ENCODE data around the gene TMEM63C. TPM values are rescaled to one million over a fixed set of nuclear protein-coding genes. Genes with fewer than 3 reads are reported as not detected.

The TMEM63C gene
- total RNA-seq, 2 experiments from 2014 or later = 3.3 to 3.6 TPM

DNA sequence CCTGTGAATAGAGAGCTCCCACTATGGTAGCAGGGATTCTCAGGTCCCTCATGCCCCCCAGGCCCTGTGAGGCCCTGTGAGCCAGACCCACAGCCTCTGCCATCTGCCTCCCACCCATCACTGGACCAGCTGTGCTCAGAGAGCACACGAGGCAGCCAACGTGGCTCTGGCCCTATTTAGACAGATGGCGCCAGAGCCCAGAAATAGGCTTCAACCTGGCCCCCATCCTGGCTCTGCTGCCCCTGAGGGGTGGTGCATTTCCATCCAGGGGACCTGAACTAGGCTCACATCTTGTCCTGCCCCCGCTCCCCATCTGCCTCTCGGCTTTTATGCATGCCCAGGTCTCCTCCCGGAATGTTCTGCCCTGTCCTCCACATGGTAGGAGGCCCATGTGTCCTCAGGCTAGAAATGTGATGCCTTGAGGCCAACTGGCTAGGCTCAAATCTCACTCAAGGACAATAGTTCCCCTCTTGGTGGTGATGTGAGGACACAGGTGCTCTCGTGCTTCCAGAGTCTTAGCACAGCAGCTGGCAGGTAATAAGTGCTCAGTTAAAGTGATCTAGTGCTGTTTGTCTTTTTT, 18.9 kb downstream of the TMEM63C start:
- Mint-ChIP-seq H3K36me3 (ENCODE audit: low read depth) (no peaks in the 10 kb centered on the region), H3K9me3 (no peaks in the 10 kb centered on the region), H3K27ac (no peak overlapping the region), H3K4me1 (ENCODE audit: low read depth) (no peaks in the 10 kb centered on the region), H3K27me3 (peaks cover 2% of the 10 kb centered on the region), H3K4me3 (no peak overlapping the region)
- DNase-seq (no peak), ATAC-seq (no peak)
- intact Hi-C loops (cut with micrococcal nuclease) = no loop called here
- ChIA-PET POLR2A (no interaction called here), CTCF (no interaction called here)
- no peak for TF ChIP-seq CTCF (IDR thresholded peaks at IDR 0.05)

GRCh38 chr14:77201696-77202095, 20.1 kb downstream of the TMEM63C start:
- Mint-ChIP-seq H3K27ac (no peak overlapping the region), H3K4me1 (ENCODE audit: low read depth) (no peaks in the 10 kb centered on the region), H3K27me3 (peaks cover 2% of the 10 kb centered on the region), H3K4me3 (no peak overlapping the region), H3K36me3 (ENCODE audit: low read depth) (no peaks in the 10 kb centered on the region), H3K9me3 (no peaks in the 10 kb centered on the region)
- intact Hi-C loops (cut with micrococcal nuclease) = no loop called here
- CTCF ChIA-PET = interaction anchor here (0.9 kb wide), 1 partner anchor 114 kb away, joined by 3 read pairs; no protein-coding TSS in a partner anchor
- ATAC-seq (no peak), DNase-seq (no peak)
- TF ChIP-seq CTCF (IDR thresholded peaks at IDR 0.05) = no peak
- POLR2A ChIA-PET = no interaction called here

GRCh38 chr14:77203611-77204458, 22.2 kb downstream of the TMEM63C start:
- H3K9me3 Mint-ChIP-seq = no peaks in the 10 kb centered on the region
- no peaks in the 10 kb centered on the region for H3K27me3 Mint-ChIP-seq
- no peak overlapping the region for H3K27ac Mint-ChIP-seq
- ChIA-PET POLR2A (no interaction called here), CTCF (interaction anchor here (1.0 to 1.6 kb wide), 2 partner anchors 9 to 52 kb away, joined by 4 to 9 read pairs; no protein-coding TSS in a partner anchor)
- intact Hi-C loops (cut with micrococcal nuclease) = no loop called here
- no peak for TF ChIP-seq CTCF (IDR thresholded peaks at IDR 0.05)
- ATAC-seq (no peak), DNase-seq (no peak)
- H3K36me3 Mint-ChIP-seq (ENCODE audit: low read depth) = no peaks in the 10 kb centered on the region
- H3K4me1 Mint-ChIP-seq (ENCODE audit: low read depth) = no peaks in the 10 kb centered on the region
- H3K4me3 Mint-ChIP-seq = no peak overlapping the region

DNA sequence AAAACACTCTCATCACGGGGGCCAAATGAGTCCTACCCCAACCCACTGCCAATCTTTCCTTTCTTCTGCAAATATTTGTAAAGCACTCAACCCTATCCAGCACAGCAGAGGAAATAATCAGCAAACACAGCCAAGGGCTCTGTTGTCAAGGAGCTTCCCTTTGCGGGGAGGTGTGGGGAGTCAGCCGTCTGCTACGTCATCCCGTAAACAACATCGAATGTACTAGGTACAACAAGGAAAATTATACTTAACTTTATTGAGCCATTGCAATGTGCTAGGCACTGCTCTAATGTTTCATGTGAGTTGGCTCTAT, 22.8 kb downstream of the TMEM63C start:
- H3K4me1 Mint-ChIP-seq (ENCODE audit: low read depth) = no peaks in the 10 kb centered on the region
- ChIA-PET POLR2A (no interaction called here), CTCF (interaction anchor here (1.0 to 1.6 kb wide), 2 partner anchors 8 to 52 kb away, joined by 4 to 9 read pairs; no protein-coding TSS in a partner anchor)
- TF ChIP-seq CTCF (IDR thresholded peaks at IDR 0.05) = no peak
- ATAC-seq = no peak
- no peak for DNase-seq
- no peak overlapping the region for H3K4me3 Mint-ChIP-seq
- no peak overlapping the region for H3K27ac Mint-ChIP-seq
- no peaks in the 10 kb centered on the region for H3K36me3 Mint-ChIP-seq (ENCODE audit: low read depth)
- no peaks in the 10 kb centered on the region for H3K27me3 Mint-ChIP-seq
- no peaks in the 10 kb centered on the region for H3K9me3 Mint-ChIP-seq
- intact Hi-C loops (cut with micrococcal nuclease) = no loop called here

DNA sequence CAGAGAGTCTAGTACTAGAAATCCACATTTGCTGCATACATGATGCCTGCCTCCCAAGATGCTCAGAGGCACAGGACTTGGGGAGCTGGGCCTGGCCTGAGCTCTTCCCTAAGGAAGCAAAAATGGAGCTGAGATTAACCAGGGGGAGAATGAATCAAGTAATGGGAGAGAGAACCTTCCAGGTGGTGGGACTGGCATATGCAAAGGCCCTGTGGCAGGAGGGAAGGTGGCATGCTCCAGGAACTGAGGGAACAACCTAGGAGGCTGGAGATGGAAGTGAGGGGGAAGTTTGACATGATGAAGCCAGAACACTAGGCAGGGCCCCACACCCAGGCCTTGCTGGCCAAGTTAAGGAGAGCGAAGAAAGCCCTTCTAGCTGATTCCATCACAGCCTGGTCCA, 23.3 kb downstream of the TMEM63C start:
- CTCF ChIA-PET = interaction anchor here (1.6 kb wide), 1 partner anchor 53 kb away, joined by 9 read pairs; no protein-coding TSS in a partner anchor
- POLR2A ChIA-PET = no interaction called here
- ATAC-seq = no peak
- TF ChIP-seq CTCF (IDR thresholded peaks at IDR 0.05) = no peak
- intact Hi-C loops (cut with micrococcal nuclease) = no loop called here
- H3K27ac Mint-ChIP-seq = no peak overlapping the region
- DNase-seq = no peak
- no peaks in the 10 kb centered on the region for H3K36me3 Mint-ChIP-seq (ENCODE audit: low read depth)
- H3K27me3 Mint-ChIP-seq = no peaks in the 10 kb centered on the region
- no peaks in the 10 kb centered on the region for H3K4me1 Mint-ChIP-seq (ENCODE audit: low read depth)
- H3K4me3 Mint-ChIP-seq = no peak overlapping the region
- no peaks in the 10 kb centered on the region for H3K9me3 Mint-ChIP-seq

Data from activated CD8-positive, alpha-beta T cell treated with anti-CD3 and anti-CD28 coated beads for 36 hours (primary cell).